ENCODE data around the gene BRWD1.

The BRWD1 gene

GRCh38 chr21:39188521-39189139 lies 124.8 kb downstream of the BRWD1 start:
- Histone ChIP-seq H3K4me3 (no peak overlapping the region), H3K27ac (no peak overlapping the region)
- TF ChIP-seq CTCF (IDR thresholded peaks at IDR 0.05), result no peak
- no peak for DNase-seq (ENCODE audit: low spot score)

GRCh38 chr21:39187141-39187540 lies 126.3 kb downstream of the BRWD1 start:
- Histone ChIP-seq H3K4me3 (no peak overlapping the region), H3K27ac (no peak overlapping the region)
- no peak for TF ChIP-seq CTCF (IDR thresholded peaks at IDR 0.05)
- DNase-seq (ENCODE audit: low spot score), result no peak

GRCh38 chr21:39186676-39187075 lies 126.8 kb downstream of the BRWD1 start:
- Histone ChIP-seq H3K27ac (no peak overlapping the region), H3K4me3 (no peak overlapping the region)
- DNase-seq (ENCODE audit: low spot score), result no peak
- no peak for TF ChIP-seq CTCF (IDR thresholded peaks at IDR 0.05)

GRCh38 chr21:39185157-39185556 lies 128.3 kb downstream of the BRWD1 start:
- H3K27ac ChIP-seq, result no peak overlapping the region
- H3K4me3 ChIP-seq, result no peak overlapping the region
- TF ChIP-seq CTCF (IDR thresholded peaks at IDR 0.05), result no peak
- DNase-seq (ENCODE audit: low spot score), result no peak

- Histone ChIP-seq H3K27ac (peak overlapping the region; percentile 87 to 94), H3K4me3 (peak overlapping the region; percentile 97)
- no peak for DNase-seq (ENCODE audit: low spot score)
- TF ChIP-seq CTCF (IDR thresholded peaks at IDR 0.05), result no peak
These were observed 129.1 kb downstream of the BRWD1 start for GRCh38 chr21:39184050-39184980.

- TF ChIP-seq CTCF (IDR thresholded peaks at IDR 0.05), result no peak
- peak within 1 kb of the TSS; percentile 87 to 94 for H3K27ac ChIP-seq
- peak; percentile 95 for DNase-seq (ENCODE audit: low spot score)
- H3K4me3 ChIP-seq, result peak within 1 kb of the TSS; percentile 97
These were observed 130.0 kb downstream of the BRWD1 start, which contains the start of gene PSMG1 for GRCh38 chr21:39183272-39184049. Gene PSMG1, minus strand, starts transcription at chr21:39183451. Its CDS starts 66 bp downstream, at chr21:39183385.
